ENCODE results near the gene BMP7. TPM values are rescaled to one million over a fixed set of nuclear protein-coding genes. Genes with fewer than 3 reads are reported as not detected.

The BMP7 gene
- total and polyA plus RNA-seq, 2 donors (not counting 3 experiments of a cell fraction or from before 2014, with no cell fraction given), result not detected

DNA sequence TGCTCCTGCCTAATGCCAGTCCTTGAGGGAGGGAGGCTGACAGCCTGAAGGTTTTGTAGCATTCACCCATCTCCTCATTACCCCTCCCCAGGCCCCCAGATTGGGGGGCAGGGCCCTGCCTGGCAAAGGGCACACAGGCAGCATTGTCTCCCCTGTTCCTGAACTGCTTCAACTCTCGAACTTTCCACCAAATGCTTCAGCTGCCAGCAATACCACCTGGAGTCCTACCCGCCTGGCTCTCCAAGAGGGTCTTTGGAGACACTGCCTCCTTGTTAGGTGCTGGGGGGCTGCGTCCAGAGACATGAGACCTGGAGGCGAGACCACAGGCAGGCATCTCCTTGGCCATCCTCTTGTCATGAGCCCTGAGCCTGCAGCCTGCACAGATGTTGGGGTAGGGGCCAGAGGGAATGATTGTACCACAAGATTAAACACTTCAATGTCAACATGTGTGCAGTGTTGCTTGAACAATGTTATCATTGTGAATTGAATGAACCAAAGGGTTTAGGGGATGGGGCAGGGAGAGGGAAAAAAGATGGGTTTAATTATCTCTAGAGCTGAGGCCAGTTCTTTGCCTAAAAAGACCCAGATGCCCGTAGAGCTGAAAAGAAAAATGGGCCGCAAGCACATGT is 25.0 kb downstream of the BMP7 start:
- Histone ChIP-seq H2AFZ (ENCODE audit: low read depth, low read length) (no peak overlapping the region), H3K9ac (replicated peaks; ENCODE audit: extremely low read depth, insufficient read depth, low read length) (no peak overlapping the region), H3K4me3 (replicated peaks in 1 of 3; ENCODE audit: insufficient read depth in 1 of 3, low read depth in 1 of 3, low read length in 3 of 3) (no peak overlapping the region), H3K27ac (ENCODE audit: insufficient read depth, low read depth, low read length) (no peak overlapping the region), H3K27me3 (ENCODE audit: control insufficient read depth in 2 of 2, insufficient read depth in 2 of 2, low read length in 2 of 2) (no peaks in the 10 kb centered on the region), H3K9me1 (replicated peaks; ENCODE audit: control insufficient read depth, extremely low read depth, insufficient read depth, low read length) (no peaks in the 10 kb centered on the region), H3K4me2 (ENCODE audit: insufficient read depth, low read length) (no peak overlapping the region), H4K20me1 (replicated peaks; ENCODE audit: control insufficient read depth, extremely low read depth, insufficient read depth, low read length) (no peaks in the 10 kb centered on the region), H3K9me3 (replicated peaks; ENCODE audit: control insufficient read depth, insufficient read depth, low read length) (no peaks in the 10 kb centered on the region), H3K79me2 (ENCODE audit: control insufficient read depth, insufficient read depth, low read length) (no peaks in the 10 kb centered on the region), H3K36me3 (ENCODE audit: control insufficient read depth in 2 of 2, extremely low read depth in 1 of 2, insufficient read depth in 2 of 2, low read length in 2 of 2) (no peaks in the 10 kb centered on the region), H3K4me1 (ENCODE audit: control insufficient read depth, extremely low read depth, insufficient read depth, low read length) (no peaks in the 10 kb centered on the region)
- no peak for FAIRE-seq
- dilution Hi-C loops (cut with MboI; ENCODE audit: extremely low pct_ligation_motif_present, low sequenced_read_pairs) (no loop called here), intact Hi-C loops (cut with micrococcal nuclease) (no loop called here)
- BruUV-seq (replicated peaks), result no TSS peak
- DNase-seq (ENCODE audit: low read depth, low spot score), result no peak
- CTCF ChIA-PET, result no interaction called here
- TF ChIP-seq MYC (IDR thresholded peaks at IDR 0.05; ENCODE audit: low read depth, low read length), result no peak
- TF ChIP-seq, protein P1, sequence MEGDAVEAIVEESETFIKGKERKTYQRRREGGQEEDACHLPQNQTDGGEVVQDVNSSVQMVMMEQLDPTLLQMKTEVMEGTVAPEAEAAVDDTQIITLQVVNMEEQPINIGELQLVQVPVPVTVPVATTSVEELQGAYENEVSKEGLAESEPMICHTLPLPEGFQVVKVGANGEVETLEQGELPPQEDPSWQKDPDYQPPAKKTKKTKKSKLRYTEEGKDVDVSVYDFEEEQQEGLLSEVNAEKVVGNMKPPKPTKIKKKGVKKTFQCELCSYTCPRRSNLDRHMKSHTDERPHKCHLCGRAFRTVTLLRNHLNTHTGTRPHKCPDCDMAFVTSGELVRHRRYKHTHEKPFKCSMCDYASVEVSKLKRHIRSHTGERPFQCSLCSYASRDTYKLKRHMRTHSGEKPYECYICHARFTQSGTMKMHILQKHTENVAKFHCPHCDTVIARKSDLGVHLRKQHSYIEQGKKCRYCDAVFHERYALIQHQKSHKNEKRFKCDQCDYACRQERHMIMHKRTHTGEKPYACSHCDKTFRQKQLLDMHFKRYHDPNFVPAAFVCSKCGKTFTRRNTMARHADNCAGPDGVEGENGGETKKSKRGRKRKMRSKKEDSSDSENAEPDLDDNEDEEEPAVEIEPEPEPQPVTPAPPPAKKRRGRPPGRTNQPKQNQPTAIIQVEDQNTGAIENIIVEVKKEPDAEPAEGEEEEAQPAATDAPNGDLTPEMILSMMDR (IDR thresholded peaks at IDR 0.05; ENCODE audit: extremely low read depth in 1 of 2, insufficient read depth in 1 of 2, low read depth in 1 of 2, low read length in 2 of 2), result no peak
- TF ChIP-seq POLR2A (IDR thresholded peaks at IDR 0.05; ENCODE audit: low read depth, low read length), result no peak
- TF ChIP-seq JUN (IDR thresholded peaks at IDR 0.05; ENCODE audit: borderline replicate concordance, insufficient read depth, insufficient read length, low read depth), result no peak
- TF ChIP-seq FOS (IDR thresholded peaks at IDR 0.05; ENCODE audit: borderline replicate concordance, insufficient read depth, low read length), result no peak
- no peak for TF ChIP-seq GATA2 (IDR thresholded peaks at IDR 0.05; ENCODE audit: insufficient read depth, insufficient read length, low read depth, low read length)
- no peak for TF ChIP-seq POLR2AphosphoS5 (IDR thresholded peaks at IDR 0.05; ENCODE audit: insufficient read depth, low read depth, low read length)
- POLR2A ChIA-PET, result no interaction called here

Measured in endothelial cell of umbilical vein (primary cell).